NCI-H187 treated with DMSO at 0.1 percent for 48 hours (cell line): ENCODE results near the gene ADAMTS4.
"Not testable (repeated sequence)": the region's sequence is repeated elsewhere in the genome, so short reads cannot be mapped to it uniquely, and the experiment has no call there.

Source experiments
- DNase-seq: peaks from one replicate; lab custom pipeline; 2025; lab: John Stamatoyannopoulos, UW

Gene ADAMTS4, protein sequence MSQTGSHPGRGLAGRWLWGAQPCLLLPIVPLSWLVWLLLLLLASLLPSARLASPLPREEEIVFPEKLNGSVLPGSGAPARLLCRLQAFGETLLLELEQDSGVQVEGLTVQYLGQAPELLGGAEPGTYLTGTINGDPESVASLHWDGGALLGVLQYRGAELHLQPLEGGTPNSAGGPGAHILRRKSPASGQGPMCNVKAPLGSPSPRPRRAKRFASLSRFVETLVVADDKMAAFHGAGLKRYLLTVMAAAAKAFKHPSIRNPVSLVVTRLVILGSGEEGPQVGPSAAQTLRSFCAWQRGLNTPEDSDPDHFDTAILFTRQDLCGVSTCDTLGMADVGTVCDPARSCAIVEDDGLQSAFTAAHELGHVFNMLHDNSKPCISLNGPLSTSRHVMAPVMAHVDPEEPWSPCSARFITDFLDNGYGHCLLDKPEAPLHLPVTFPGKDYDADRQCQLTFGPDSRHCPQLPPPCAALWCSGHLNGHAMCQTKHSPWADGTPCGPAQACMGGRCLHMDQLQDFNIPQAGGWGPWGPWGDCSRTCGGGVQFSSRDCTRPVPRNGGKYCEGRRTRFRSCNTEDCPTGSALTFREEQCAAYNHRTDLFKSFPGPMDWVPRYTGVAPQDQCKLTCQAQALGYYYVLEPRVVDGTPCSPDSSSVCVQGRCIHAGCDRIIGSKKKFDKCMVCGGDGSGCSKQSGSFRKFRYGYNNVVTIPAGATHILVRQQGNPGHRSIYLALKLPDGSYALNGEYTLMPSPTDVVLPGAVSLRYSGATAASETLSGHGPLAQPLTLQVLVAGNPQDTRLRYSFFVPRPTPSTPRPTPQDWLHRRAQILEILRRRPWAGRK

DNA sequence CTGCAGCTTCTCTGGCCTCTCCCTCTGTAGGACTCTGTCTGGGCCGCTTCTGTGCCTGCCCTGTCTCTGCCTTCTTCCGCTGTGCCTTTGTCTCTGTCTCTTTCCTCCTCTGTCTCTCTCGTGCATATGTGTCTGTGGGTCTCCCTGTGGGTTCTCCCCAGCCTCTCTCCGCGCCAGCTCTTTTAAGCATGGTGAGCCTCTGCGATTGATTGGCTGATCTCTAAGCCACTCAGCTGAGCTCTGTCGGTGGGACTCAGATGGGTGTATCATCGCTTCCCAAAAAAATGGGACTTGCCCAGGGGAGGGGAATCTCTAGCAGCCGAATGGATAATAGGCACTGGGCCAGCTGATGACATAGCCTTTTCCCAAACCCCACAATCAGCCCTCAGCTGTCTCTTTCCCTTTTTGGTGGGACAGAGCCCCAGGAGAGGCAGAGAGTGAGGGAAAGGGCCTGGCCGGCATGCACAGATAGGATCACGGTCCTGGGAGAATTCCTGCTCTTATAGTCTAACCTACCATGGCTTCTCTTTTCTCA is at the start of gene ADAMTS4:
ADAMTS4 (minus strand) TSS at position 158 of the 535 bp plus-strand sequence. CDS start 427 bp downstream, outside the sequence.
- no peak for DNase-seq

DNA sequence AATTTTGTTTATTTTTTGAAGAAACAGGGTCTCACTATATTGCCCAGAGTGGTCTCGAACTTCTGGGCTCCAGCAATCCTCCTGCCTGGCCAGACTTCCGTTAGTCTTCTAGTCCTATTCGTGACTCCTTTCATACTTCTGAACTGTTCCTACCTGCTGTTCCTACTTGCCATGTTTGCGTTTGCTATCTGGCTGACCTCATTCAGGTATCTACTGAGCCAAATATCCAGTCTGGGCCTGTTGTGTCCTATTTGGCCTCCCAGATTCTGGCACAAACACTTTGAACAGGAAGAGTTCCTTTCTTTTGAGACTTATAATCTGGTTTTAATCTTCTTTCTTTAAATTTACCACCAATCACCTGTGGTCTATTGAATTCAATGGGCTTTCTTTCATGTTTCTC is 46.0 kb upstream of the ADAMTS4 start:
- DNase-seq: no peak

DNA sequence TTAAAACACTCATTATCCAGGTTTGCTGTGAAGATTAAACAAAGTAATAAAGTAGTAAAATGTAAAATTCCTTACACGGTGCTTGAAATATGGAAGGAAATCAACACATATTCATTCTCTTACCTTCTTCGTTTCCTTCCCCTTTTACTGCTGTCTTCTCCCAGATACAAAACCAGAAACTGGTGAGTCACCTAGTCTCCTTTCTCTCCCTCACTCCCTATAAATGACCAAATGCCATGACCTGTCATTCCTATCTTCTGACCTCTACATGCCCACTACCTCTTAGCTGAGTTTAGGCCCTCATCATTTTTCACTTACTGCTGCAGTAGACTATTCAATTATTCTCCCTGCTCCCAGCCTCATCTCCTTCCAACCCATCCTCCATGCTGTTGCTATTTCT is 43.5 kb upstream of the ADAMTS4 start:
- DNase-seq: no peak

DNA sequence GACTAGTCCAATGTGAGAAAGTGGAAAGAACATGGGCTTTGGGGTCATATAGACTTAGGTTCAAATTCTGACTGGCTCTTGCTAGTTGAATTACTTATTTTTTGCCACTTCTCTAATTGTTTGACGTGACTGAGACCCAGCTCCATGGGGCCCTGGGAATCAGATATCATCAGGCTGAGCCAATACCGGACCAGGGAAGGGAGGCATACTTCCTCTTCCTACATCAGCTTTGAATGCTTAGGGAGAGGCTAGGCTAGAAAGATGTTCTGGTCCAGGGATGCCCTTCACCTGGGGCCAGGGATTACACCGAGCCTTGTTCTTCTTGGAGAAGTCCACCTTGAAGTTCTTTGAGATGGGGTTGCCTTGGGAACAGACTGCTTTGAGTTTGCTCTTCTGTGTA is 42.8 kb upstream of the ADAMTS4 start:
- no peak for DNase-seq

DNA sequence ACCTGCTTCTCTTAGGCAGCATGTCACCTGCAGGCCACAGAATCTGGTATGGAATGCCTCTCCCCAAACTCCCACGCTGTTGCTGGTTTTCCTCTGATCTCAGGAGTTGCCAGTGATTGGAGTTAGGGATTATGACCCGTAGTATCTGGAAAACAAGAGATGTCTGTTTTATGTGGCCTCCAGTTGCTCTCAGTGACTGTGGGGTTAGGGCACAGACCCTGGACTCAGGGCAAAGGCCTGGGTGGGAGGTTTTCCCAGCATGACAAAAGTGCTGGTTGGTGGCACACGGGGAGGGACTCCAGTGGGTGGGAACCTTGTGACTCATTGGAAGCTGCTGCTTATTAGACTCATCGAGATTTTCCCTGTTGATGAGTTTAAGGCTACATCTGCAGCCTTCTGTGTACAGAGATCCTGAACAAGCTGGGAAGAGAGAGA is 39.2 kb upstream of the ADAMTS4 start, which contains the start of gene NR1I3:
NR1I3 (minus strand) TSS at position 165 of the 435 bp plus-strand sequence. CDS start 1,638 bp downstream, outside the sequence.
- DNase-seq: no peak

DNA sequence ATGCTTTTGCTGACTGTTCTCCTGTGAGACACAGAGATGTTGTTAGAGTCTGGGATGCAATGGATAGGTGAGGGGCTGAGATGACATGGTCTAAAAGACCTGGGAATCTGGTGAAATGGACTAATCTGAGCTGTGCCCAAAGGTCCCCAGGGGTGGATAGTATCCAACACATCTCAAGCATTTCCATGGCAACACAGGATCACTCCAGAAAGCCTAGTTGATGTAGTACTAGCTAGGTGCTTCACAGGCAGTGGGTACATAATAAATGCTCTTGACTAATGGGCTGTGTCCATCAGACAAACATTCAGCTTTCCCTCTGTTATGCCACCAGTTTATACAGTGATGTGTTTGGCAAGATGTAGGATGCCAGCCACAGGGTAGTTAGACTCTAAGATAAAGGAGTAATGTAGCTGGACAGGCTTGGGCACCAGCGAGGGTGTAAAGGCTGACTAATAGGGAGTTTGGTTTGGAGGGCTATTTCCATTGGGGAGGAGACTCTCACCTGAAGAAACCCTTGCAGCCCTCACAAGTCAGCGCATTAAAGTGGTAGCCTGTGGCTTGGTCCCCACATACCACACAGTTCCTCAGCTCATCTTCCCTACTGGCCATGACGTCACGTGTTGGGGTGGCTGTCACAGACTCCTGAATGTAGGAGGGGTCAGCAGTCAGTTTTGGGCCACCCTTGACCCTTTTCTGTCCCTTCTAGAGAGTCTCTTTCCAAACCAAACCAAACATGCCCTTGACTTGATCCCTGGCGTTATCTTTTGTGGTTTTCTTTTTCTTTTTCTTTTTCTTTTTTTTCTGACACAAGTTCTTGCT is 37.3 kb upstream of the ADAMTS4 start:
- DNase-seq: no peak

DNA sequence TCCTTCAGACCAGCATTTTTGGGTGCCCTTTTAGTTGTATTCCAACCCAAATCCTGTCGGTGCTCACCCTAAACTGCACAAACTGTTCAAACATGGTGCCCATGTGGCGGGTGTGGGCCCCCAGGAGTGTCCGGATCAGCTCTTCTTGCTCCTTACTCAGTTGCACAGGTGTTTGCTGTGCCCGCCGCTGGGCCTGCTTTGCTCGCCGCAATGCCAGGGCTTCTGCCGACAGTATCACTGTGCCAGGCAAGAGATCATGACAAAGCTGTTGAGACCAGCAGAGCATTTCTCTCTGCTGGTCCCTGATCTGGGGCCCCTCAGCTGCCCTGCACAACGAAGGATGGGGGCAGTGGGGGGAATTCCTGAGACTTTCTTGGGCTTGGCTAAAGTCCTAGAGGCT is 34.2 kb upstream of the ADAMTS4 start:
- no peak for DNase-seq

DNA sequence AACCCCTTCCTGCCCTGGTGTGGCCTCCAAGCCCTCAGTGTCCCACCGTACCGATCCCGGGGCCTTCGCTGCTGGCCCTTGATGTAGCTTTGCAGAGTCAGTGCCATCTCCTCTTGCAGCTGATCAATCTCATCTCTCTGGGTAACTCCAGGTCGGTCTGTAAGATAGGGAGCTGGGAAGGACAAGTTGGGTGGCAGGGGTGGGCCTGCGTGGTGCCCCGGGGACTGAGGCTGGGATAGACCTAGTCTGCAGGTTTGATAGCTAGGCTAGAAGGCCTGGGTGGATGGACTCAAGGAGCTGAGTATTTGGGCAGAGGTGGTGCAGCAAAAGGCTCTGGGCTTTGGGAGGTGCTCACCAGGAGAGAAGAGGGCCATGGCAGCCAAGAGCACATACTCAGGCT is 31.9 kb upstream of the ADAMTS4 start:
- no peak for DNase-seq

DNA sequence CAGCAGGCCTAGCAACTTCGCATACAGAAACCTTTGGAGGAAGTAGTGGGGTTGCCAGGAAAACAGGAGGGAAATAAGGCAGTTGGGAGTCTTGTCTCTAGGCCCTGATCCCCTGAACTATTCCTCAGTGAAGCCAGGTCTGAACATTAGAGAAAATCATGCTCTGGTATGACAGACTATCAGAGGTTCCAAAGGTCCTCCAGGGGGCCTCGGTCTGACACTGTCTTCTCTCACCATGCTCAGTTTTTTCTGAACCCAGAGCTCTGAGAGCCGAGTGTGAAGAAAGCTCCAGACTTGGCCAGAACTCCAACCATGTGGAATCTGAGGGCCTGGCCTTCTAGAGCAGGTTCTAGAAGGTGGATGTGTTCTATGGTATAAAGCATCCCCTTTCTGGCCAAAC is 31.0 kb upstream of the ADAMTS4 start:
- DNase-seq: no peak

DNA sequence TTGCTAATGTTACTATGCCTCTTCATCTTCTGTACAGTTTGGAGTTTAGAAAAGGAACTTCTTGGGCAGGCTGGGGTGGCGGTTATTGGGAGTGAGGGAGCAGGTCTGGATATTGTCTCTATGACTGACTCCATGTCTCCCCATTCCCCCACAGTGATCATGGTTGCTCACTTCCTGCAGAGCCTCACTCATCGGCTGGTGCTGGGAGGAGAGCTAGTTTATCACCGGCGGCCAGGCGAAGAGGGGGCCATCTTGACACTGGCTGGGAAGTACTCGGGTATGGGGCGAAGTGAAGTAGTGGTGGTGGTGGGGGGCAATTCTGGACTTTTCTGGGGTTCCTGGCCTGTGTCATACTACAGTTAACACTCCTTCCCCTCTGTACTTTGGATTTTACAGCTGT is 29.2 kb upstream of the ADAMTS4 start:
- no peak for DNase-seq

DNA sequence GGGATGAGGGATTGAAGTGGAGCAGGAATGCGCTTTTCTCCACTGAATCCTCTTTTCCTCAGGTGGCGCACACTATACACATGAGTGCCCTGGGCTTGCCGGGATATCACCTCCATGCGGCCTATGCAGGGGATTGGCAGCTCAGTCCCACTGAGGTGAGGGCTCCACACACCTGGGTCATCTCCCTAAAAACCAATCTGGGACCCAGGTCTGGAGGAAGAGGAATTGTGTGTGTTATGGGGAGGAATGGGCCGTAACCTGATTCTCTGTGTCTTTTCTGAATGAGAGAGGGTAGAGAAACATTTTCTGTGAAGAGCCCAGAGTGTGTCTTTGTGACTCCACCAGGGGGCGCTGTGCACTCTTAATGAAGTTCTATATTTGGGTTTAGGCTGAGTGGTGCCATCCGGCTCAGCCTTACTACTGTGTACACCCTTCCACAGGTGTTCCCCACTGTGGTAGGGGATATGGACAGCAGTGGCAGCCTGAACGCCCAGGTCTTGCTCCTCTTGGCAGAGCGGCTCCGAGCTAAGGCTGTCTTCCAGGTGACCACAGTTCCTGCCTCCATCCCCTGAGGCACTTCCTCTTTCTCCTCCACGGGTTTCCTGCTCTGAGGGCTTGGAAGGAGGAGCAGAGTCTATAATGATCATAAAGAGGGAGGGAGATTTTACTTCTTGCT is 28.5 kb upstream of the ADAMTS4 start:
- peak; percentile 71 for DNase-seq

DNA sequence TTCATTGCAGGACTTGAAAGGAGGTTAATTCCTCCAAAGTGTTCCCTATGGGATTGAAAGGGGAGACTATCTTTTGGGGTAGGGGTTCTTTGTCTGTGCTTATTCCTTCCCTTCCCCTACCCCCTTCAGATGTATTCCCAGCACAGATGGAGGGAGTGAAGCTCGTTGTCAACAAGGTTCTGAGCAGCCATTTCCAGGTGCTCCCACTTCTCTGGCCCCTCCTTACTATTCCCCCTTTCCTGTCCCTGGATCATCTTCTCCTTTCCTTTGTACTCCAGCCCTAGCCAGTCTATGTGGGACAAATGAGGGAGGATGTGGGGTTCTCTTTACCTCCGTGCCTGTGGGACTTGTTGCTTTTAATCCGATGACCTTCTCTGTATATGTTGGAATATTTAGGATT is 27.9 kb upstream of the ADAMTS4 start:
- no peak for DNase-seq

DNA sequence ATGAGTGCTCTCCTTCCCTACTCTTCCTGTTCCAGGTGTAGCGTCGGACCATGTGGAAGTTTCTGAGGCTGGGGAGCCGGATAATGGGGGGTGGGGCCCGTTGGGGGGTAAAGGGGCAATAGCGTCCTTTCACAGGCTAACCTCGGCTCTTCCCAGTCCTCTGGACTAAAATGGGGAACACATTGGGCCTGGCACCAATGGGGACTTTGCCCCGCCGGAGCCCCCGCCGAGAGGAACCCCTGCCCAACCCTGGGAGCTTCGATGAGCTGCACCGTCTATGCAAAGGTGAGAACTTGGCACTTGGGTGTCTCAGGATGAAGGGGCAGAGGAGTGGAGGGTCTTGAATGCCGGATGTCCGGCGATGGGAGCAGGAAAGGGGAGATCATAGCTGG is 27.5 kb upstream of the ADAMTS4 start:
- no peak for DNase-seq

DNA sequence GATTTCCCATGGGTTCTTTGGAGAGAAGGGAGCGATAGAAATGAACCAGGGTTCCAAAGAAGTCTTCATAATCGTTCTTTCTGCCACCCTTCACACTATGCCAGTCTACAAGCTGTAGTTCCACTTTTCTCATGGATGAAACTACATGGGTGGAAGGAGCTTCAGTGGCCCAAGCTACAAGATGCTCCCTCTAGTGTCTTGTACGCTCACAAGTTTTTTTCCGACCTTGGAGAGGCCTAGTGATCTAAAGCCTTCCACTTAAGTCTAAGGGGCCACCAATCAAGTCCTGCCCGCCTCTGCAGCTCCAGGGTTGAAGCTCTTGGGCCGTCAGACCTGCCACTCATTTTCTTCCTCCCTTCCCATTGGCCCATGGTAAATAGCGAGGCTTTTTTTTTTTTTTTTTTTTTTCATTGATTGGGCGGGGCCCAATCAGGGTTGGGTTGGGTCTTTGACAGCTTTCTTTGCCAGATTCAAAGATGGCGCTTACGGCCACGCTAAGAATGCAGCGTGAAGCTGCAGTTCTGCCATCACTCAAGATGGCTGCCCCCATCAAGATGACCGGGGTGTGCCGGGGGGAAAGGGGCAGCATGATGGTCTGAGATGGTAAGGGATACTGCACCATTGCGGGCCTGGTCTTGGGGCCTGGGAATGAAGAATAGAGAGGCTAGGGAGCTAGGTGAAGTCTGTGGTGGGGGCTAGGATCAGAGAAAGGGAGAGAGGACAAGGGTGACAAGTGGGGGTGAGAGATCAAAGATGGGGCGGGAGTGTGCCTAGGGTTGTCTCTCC is 26.9 kb upstream of the ADAMTS4 start, which contains the start of gene TOMM40L:
TOMM40L (plus strand) TSS at position 527 of the 786 bp plus-strand sequence. CDS start 430 bp downstream, outside the sequence.
- peak; percentile 99 for DNase-seq

DNA sequence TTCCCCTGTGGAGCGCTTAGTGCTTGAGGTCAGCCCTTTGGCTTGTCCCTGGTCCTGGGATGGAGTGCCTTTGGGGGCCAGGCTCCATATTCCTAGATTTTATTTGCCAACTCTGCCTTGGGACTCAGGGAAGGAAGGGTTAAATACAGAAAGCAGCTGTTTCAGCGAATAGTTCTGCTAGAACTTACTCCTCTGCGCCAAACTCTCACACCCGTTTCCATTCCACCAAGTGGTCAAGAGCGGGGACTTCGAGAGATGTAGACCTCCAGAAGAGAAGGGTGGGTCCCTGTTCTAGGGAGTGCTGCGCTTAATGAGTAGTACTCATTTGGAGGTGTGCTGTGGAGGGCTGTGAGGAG is 26.3 kb upstream of the ADAMTS4 start:
- DNase-seq: no peak

DNA sequence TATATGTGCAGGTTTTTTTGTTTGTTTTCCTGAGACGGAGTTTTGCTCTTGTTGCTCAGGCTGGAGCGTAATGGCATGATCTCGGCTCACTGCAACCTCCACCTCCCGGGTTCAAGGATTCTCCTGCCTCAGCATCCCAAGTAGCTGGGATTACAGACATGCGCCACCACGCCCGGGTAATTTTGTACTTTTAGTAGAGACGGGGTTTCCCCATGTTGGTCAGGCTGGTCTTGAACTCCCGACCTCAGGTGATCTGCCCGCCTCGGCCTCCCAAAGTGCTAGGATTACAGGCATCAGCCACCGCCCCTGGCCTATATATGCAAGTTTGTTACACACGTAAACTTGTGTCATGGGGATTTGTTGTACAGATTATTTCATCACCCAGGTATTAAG is 25.8 kb upstream of the ADAMTS4 start:
- DNase-seq: not testable (repeated sequence)

DNA sequence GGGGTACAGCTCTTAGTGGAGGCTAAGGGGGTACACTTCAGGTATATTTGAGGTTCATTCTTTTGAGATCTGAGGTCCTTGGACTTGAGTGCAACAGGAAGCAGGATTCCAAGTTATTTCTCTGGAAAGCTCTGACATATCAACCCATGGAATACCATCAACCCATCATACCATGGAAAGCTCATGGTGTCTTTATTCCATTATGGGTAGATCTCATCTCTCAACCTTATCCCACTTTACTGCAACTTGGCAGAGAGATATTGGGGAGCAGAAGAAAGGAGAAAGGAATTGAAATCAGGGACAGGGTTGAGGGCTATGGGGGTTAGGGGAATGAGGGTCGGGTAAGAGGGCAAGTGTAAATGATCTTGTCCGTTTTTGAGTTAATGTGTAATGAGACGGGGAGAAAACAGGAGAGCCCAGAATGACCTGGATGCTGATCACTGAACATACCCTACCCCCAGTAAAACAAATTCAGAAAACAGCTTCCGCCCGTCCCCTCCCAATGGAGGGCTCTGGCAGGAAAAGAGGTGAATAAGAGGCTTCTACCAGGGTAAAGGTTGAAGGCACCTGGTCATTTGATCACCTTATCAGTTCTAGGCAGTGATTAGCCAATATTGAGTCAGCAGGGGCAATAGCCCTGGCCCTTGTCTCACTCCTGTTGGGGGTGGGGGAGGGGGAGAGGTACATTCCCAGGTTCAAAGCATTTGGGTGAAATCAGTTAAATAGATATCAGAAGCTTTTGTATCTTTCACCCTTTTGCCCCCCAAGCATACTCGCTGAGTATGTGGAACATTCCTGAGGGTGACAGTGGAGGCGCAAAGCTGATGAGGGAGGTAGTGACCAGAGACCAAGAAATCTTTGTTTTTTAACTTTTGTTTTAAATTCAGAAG is 25.2 kb upstream of the ADAMTS4 start:
- DNase-seq: no peak

DNA sequence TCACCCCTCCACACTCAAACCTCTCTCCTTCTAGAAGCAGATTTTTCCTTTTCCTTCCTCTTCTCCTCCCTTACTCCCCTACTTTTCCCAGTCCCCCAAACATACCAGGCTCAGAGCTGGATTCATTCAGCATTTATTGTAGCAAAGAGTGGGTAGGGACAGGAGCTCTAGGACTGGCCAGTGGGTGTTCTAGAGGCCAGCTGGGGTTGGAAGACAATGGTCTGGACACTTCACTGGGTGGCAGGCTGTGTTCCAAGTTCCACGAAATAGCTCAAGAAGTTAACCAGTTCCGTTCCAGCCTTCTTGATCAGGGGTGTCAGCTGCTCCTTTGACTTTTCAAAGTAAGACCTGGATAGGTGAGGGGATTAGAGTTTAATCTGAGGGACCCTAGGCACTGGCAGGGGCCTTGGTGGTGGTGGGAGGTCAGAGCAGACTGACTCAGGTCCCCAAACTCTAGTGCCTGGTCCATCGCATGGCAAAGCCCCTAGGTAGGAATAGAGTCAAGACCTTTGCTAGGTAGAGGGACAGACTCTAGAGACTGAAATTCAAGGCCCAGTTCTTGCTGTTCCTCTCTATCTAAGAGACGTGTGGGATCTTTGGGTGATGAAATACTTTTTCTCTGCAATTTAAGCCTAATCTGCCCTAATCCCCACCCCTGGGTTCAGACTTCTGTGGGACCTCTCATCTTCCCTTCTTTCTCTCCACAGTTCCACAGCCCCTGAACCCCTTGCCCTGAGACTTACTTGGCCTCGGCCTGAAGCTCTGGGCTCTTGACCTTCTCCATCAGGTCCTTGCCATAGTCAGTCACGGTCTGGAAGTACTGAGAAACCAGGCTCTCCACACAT is 23.5 kb upstream of the ADAMTS4 start:
- DNase-seq: no peak
